AG04450 (cell line): ENCODE measurements around the gene PCK2. TPM values are rescaled to one million over a fixed set of nuclear protein-coding genes. Genes with fewer than 3 reads are reported as not detected.

Experiments
- CTCF ChIA-PET: fragments of 300-600, 350-600 bp; formaldehyde crosslinking; extraction: SDS; loops from one replicate; lab custom pipeline; 2022; ENCODE audit warnings: antibody characterized with exemption, inconsistent platforms; lab: Charles Lee
- POLR2A ChIA-PET: fragments of 350-600 bp; formaldehyde crosslinking; extraction: SDS; loops from one replicate; lab custom pipeline; 2021; ENCODE audit warnings: antibody characterized with exemption, inconsistent platforms; lab: Yijun Ruan, JAX
- DNase-seq: peaks from one replicate; pipeline ENCODE4 v3.0.0-alpha.2; 2011; ENCODE audit warnings: low read depth, low spot score
- H3K27ac ChIP-seq: one replicate; pipeline ENCODE4 v1.5.1; 2012; ENCODE audit warnings: low read depth, low read length, control low read depth
- H3K27me3 ChIP-seq: one replicate; pipeline ENCODE4 v1.6.0; 2012; ENCODE audit warnings: low read length; ENCODE audit not compliant: control insufficient read depth, insufficient read depth
- H3K4me3 ChIP-seq: 2 replicates; pipeline ENCODE4 v1.5.1; 2011; ENCODE audit warnings: mild to moderate bottlenecking, low read depth, low read length, control low read depth
- H3K9me3 ChIP-seq: 2 replicates; pipeline ENCODE4 v1.5.1; 2012; ENCODE audit warnings: low read length; ENCODE audit not compliant: control insufficient read depth, insufficient read depth
- CTCF ChIP-seq: IDR thresholded peaks from 2 replicates; pipeline ENCODE4 v1.5.1; 2011; ENCODE audit warnings: low read depth, low read length, control low read depth, inconsistent platforms
- polyA plus RNA-seq: library from polyadenylated mRNA; depleted of rRNA; stranded (reverse); fragments of >200 nt; gene quantifications from 2 replicates; pipeline ENCODE4 v1.2.3, GENCODE V29; 2011

PCK2 gene
- polyA plus RNA-seq, 1 experiment, result 47.0 TPM

GRCh38 chr14:24108336-24108874 lies 14.3 kb downstream of the PCK2 start:
- Histone ChIP-seq H3K27me3 (no peaks in the 10 kb centered on the region), H3K27ac (no peak overlapping the region), H3K9me3 (peaks cover 3% of the 10 kb centered on the region), H3K4me3 (no peak overlapping the region)
- POLR2A ChIA-PET, result interaction anchor here (1.1 to 2.0 kb wide), 4 partner anchors 13 to 50 kb away, joined by 3 to 9 read pairs (median 4); partner anchors contain the start of genes EMC9 and PCK2
- TF ChIP-seq CTCF, result no peak
- no peak for DNase-seq
- CTCF ChIA-PET, result interaction anchor here (0.6 to 10.7 kb wide), 38 partner anchors 8 to 1169 kb away, joined by 3 to 212 read pairs (median 4); partner anchors contain the start of genes CARMIL3, CIDEB, DHRS4L2 and EMC9

DNA sequence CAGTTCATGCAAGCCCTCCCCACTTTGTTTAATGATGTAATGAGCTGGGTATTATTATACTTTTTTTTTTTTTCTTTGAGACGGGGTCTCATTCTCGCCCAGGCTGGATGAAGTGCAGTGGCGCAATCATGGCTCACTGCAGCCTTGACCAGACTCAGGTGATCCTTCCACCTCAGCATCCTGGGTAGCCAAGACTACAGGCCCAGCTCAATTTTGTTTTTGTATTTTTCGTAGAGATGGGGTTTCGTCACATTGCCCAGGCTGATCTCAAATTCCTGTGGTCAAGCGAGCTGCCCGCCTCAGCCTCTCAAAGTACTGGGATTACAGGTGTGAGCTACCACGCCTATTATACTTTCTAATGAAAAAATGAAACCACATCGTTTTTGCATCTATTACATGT lies 15.9 kb downstream of the PCK2 start:
- ChIA-PET POLR2A (interaction anchor here (0.7 to 2.0 kb wide), 3 partner anchors 16 to 85 kb away, joined by 3 to 6 read pairs (median 3); partner anchors contain the start of genes PCK2 and TM9SF1), CTCF (interaction anchor here (0.7 to 10.7 kb wide), 11 partner anchors 15 to 332 kb away, joined by 3 to 212 read pairs (median 5); partner anchors contain the start of genes CARMIL3, CIDEB, IRF9 and PCK2)
- DNase-seq, result no peak
- Histone ChIP-seq H3K27ac (no peak overlapping the region), H3K27me3 (no peaks in the 10 kb centered on the region), H3K4me3 (no peak overlapping the region), H3K9me3 (no peaks in the 10 kb centered on the region)
- no peak for TF ChIP-seq CTCF

GRCh38 chr14:24110523-24110922 lies 16.4 kb downstream of the PCK2 start:
- Histone ChIP-seq H3K9me3 (no peaks in the 10 kb centered on the region), H3K27me3 (no peaks in the 10 kb centered on the region), H3K4me3 (no peak overlapping the region), H3K27ac (no peak overlapping the region)
- TF ChIP-seq CTCF, result no peak
- CTCF ChIA-PET, result interaction anchor here (0.9 to 10.7 kb wide), 10 partner anchors 15 to 197 kb away, joined by 3 to 212 read pairs (median 7); partner anchors contain the start of genes CARMIL3, CIDEB, IRF9 and PCK2
- POLR2A ChIA-PET, result no interaction called here
- no peak for DNase-seq

DNA sequence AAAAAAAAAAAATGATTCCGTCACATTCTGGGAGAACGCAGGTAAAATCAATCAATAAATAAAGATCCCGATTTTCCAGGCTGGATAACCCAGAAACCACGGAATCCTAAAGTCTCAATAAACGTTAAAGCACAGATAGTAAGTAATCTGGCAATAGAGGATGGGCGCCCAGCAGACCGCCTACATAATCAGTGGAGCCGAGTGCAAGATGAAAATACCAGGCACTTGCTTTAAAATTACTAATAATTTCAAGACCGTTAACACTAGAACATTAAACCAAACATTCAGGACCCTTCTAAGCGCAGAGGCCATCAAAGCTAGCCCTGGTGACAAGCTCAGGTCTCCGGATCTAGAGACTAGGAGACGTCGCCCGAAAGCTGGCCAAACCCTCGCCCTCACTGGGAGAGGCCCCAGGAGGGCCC lies 19.3 kb downstream of the PCK2 start:
- H3K4me3 ChIP-seq, result peak overlapping the region; percentile 79
- H3K9me3 ChIP-seq, result no peaks in the 10 kb centered on the region
- DNase-seq, result no peak
- no peak for TF ChIP-seq CTCF
- peak overlapping the region; percentile 97 for H3K27ac ChIP-seq
- H3K27me3 ChIP-seq, result no peaks in the 10 kb centered on the region
- POLR2A ChIA-PET, result interaction anchor here (1.5 to 2.5 kb wide), 5 partner anchors 19 to 129 kb away, joined by 6 to 36 read pairs (median 10); partner anchors contain the start of genes CHMP4A, EMC9, PCK2 and TINF2
- CTCF ChIA-PET, result interaction anchor here (0.6 to 2.6 kb wide), 7 partner anchors 20 to 1276 kb away, joined by 3 to 21 read pairs (median 5); partner anchors contain the start of genes IRF9 and PCK2
